Kidney capillary endothelial cell (primary cell): ENCODE results near the gene TRIM29.
"Not testable (repeated sequence)": the region's sequence is repeated elsewhere in the genome, so short reads cannot be mapped to it uniquely, and the experiment has no call there.

Experiments
- DNase-seq: peaks from one replicate; pipeline ENCODE4 v3.0.0-alpha.2; 2018; ENCODE audit warnings: low spot score

TRIM29 gene

GRCh38 chr11:120172054-120172911 lies 34.4 kb upstream of the TRIM29 start:
- peak; percentile 78 for DNase-seq

DNA sequence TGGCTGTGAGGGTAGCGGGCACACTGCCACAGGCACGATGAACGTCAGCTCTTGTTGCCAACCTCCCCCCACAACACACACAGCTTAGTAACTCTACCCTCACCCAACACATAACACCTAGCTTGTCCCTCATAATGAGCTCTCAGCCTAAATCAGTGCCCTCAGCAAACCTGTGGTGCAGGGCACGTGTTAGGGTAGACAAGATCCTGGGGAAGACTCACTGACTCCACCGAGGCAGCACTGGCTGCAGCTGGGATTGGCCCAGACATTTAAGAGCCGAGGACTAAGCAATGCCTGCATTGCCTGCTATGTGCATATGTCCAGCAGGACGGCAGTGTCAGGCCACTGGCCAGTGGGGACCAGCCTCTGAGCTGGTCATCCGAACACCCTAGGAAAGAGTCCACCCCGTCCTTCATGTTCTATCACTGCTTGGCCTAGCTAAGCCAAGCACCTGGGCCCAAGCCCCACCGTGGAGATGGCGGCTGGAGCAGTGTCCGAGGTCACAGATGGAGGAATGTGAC lies 32.9 kb upstream of the TRIM29 start:
- DNase-seq: no peak

- DNase-seq: no peak
These were observed 32.2 kb upstream of the TRIM29 start for GRCh38 chr11:120169981-120170698.

GRCh38 chr11:120168960-120169681 lies 31.2 kb upstream of the TRIM29 start:
- peak; percentile 58 for DNase-seq

DNA sequence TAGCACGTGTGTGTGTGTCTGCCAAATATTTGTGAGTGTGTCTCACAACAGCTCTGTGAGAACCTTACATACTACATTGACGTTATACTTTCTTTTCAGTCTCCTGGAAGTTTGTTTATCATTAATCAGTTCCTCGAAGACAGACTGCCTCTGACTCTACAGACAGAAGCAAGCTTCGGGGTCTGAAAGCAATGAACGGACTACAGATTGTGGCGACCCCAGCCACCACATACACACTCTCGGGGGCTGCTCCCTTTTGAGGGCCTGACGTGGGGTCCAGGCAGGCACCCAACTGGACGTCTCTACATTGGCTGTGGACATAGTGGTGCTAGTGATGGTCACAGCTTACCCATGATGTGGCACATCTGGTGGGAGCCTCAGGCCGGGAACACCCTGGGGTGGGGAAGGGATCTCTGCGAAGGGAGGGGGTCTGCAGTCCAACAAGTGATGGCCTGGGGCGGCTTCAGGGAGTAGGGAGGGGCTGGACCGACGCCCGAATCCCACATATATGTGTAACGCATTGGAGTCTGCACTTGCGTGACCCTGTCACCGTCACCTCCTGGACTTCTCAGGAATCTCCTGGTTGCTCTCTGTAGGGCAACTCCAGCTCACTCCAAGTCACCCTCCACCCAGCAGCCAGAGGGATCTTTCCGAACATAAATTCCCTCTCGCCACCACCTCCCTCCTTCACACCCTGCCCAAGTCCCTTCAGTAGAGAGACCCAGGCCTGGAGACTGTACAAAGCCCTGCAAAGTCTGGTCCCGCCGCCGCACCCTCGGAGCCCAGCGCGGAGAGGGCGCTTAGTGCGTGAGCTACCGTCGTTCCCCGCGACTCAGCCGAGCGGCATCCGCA lies 30.4 kb upstream of the TRIM29 start:
- DNase-seq: no peak

DNA sequence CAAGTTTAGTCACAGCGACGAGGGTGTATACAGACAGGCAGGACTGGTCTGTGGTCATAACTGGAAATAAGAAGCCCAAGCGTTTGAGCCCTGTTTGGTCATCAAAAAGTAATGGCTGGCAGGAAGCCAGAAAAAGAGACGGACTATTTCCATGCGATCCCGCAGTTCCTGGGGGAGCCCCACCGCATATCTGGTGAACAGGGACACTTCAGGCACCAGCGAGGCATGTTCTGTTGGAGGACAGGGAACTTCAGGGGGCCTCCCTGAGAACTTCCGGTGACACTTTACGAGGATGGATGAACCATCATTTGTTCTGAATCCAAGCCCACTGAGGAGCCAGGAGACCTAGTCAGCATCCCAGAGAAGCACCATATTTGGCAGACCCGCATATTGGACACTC lies 29.7 kb upstream of the TRIM29 start:
- DNase-seq: no peak

DNA sequence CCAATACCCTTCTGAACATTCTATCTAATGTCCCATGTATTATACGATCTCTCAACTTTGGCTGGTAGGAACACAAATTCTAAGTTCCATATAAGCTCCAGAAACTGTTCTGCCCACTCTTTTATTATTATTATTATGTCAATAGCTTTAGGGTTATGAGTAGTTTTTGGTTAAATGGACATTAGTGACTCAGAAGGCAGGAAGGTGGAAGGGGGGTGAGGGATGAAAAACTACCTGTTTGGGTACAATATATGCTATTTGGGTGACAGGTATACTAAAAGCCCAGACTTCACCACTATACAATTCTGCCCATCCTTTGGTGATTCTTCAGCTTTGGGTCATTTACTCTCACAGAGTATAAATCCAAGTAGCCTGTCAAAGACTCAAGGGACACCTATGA lies 22.5 kb upstream of the TRIM29 start:
- no peak for DNase-seq

DNA sequence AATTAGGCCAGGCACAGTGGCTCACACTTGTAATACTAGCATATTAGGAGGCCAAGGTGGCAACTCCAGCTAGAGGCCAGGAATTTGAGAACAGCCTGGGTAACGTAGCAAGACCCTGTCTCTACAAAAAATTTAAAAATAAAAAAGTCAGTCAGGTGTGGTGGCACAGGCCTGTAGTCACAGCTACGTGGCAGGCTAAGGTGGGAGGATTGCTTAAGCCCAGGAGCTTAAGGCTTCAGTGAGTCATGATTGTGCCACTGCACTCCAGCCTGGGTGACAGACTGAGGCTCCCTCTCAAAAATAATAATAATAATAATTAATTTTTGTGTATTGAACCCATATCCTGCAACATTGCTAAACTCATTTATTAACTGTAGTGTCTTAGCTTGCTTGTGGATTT lies 15.3 kb upstream of the TRIM29 start:
- DNase-seq: no peak

GRCh38 chr11:120151536-120151935 lies 13.6 kb upstream of the TRIM29 start:
- no peak for DNase-seq

DNA sequence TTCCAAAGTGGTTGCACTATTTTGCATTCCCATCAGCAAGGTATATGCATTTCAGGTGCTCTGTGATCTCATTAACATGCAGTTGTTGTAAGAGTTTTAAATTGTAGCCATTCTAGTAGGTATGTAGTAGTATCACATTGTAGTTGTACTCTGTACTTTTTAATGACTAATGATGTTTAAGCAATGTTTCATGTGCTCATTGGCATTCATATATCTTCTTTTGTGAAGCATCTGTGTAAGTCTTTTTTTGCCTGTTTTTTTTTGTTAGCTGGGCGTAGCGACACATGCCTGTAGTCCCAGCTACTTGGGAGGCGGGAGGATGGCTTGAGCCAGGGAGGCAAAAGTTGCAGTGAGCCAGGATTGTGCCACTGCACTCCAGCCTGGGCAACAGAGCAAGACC lies 11.3 kb upstream of the TRIM29 start:
- DNase-seq: no peak

- no peak for DNase-seq
These were observed 10.0 kb upstream of the TRIM29 start for GRCh38 chr11:120147950-120148270.

DNA sequence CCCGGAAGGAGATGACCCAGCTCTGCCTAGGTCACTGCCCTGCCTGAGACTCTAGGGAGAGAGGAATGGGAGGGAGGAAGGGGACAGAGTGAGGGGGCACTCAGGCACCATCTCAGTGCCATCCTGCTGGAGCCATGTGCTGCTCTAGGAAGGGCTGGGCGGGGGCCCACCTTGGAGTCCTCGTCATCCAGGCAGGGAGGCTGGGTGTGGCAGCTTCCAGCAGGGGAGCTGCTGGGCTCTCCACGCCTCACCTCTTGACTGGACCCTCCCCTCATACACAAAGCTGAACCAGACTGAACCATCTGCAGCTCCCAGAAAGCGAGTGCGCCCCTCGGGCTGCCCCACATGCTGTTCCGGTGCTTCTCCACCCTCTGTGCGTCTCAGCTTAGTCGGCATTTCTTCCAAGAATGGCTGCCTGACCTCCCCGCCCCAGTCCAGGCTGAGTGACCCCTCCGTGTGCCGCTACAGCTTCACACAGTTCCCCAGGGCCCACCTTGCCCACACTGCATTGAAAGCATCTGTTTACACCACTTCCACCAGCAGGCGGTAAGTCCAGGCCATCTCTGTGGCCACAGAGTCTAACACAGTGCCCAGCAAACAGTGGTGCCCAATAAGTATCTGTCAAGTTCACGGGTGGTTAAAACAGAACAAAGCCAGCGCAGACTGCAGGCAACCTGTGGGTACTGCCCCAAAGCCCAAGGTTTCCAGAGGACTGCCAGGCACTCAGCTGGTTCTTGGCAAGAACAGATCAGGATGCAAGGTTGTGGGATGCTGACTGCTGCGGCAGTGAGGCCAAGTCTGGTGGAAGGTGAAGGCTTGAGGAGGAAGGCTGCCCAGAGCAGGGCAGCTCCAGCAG lies 9.4 kb upstream of the TRIM29 start:
- DNase-seq: no peak

DNA sequence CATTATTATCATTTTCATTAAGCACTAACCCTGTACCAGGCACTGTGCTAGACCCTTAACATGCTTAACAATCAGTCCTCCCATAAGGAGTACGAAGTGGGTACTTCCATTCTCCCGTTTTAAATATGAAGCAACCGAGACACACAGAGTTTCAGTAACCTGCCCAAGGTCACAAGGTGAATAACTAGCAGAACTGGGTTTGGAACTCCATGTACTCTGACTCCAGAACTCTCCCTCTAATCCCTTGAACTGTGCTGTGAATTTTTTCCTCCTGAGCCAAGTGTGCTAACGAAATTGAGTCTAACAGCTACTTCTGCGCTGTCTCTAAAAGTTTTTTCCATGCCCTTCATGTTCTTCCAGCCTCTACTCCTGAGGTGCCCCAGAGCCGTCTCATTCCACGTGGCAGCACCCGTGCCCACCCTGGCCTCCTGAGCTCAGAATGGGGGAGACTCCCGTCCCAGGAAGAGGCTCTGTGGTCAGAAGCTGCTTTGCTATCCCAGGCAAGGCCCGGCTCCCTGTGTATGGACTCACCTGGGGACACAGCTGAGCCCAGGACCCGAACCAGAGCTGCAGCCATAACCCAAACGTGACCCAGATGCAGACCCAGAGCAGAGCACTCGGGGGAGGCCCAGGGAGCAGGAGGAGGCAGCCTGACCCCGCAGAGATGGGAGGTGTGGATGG lies 8.6 kb upstream of the TRIM29 start:
- DNase-seq: no peak

DNA sequence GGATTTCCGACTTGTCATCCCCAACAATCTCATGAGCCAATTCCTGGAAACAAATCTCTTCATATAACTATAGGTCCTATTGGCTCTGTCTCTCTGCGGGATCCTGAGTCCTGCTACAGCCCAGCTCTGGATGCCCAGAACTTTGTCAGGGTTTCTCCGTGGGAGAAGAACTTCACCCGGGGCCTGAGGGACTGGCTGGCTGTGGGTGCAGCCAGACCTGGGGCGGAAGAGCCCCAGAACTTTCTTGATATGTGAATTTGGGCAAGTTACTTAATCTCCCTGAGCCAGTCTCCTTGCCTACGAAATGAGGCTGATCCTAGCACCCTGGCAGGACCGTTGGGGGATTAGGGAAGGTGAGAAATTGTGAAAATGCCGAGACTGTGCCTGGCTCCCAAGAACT lies 6.6 kb upstream of the TRIM29 start:
- DNase-seq: no peak

- not testable (repeated sequence) for DNase-seq
These were observed 5.6 kb upstream of the TRIM29 start for GRCh38 chr11:120143472-120143871.

- DNase-seq: no peak
These were observed 4.7 kb upstream of the TRIM29 start for GRCh38 chr11:120142441-120143100.

- DNase-seq: no peak
These were observed 4.0 kb upstream of the TRIM29 start for GRCh38 chr11:120141768-120142423.

DNA sequence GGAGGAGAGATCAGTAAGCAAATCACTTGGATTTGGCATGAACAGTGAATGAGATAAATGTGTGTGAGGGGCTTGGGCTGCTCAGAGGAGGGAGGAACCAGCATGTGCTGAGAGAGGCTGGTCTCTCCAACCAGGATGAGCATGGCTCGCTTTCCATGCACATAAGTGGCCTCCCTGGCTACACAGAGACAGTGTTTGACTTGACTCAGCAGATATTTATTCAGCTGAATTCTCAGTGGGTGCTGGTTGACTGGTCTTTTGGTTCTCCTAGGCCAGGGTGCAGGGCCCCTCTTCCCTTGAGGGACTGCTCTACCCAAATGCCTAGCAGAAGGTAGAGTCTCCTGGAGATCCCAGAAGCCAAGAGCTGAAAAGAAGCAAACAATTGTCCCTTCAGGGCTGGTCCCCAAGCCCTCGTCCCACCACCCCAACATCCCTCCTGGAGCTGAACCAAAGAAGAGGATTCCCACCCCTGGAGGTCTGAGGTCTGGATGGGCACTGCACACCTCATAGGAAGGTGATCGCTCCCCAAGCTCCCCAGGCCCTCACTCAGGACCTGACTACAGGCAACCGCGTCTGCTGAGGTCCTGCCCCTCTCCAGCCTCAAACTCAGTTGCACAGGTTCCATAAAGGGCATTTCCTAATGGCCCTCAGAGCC lies 3.3 kb upstream of the TRIM29 start:
- no peak for DNase-seq
